HEK293 (cell line): ENCODE results near the gene MTARC2.

Experiments
- CTCF ChIA-PET: fragments of 350-600 bp; formaldehyde crosslinking; extraction: SDS; loops from one replicate; lab custom pipeline; 2021; ENCODE audit warnings: antibody characterized with exemption; lab: Yijun Ruan, JAX
- POLR2A ChIA-PET: fragments of 300-600 bp; formaldehyde crosslinking; extraction: SDS; loops from one replicate; lab custom pipeline; 2020; ENCODE audit warnings: antibody characterized with exemption, inconsistent platforms; lab: Yijun Ruan, JAX
- H3K27ac ChIP-seq: fragments of 200-500 bp; sonication (Bioruptor generic); 2 replicates; pipeline ENCODE4 v1.5.1; 2014; ENCODE audit warnings: low read depth, low read length, control low read depth, inconsistent platforms; ENCODE audit errors: extremely low read depth
- H3K36me3 ChIP-seq, 2 experiments: fragments of 200-500 bp in 1 of 2; sonication (Bioruptor generic) in 1 of 2; 1 replicate in 1 of 2; 2 replicates in 1 of 2; pipeline ENCODE4 v1.5.1; 2014 to 2017; ENCODE audit warnings: inconsistent platforms in 2 of 2, low read length in 2 of 2; ENCODE audit not compliant: control insufficient read depth in 2 of 2, insufficient read depth in 1 of 2
- H3K4me1 ChIP-seq: fragments of 200-500 bp; sonication (Bioruptor generic); 2 replicates; pipeline ENCODE4 v1.5.1; 2014; ENCODE audit warnings: mild to moderate bottlenecking, low read length, inconsistent platforms; ENCODE audit not compliant: control insufficient read depth, insufficient read depth
- H3K4me3 ChIP-seq: 2 replicates; pipeline ENCODE4 v1.5.1; 2011; ENCODE audit warnings: low read depth, mild to moderate bottlenecking, control low read depth, low read length, moderate library complexity
- H3K9me3 ChIP-seq: fragments of 200-500 bp; sonication (Bioruptor generic); 2 replicates; pipeline ENCODE4 v1.5.1; 2014; ENCODE audit warnings: low read depth, low read length, inconsistent platforms; ENCODE audit not compliant: control insufficient read depth, insufficient read depth
- KLF7 ChIP-seq: fragments of 450-650 bp; formaldehyde crosslinking; IDR thresholded peaks from 2 replicates; pipeline ENCODE4 v1.5.1; 2016; ENCODE audit warnings: missing biosample characterization, missing genetic modification characterization, borderline replicate concordance
- PRDM4 ChIP-seq: fragments of 450-650 bp; formaldehyde crosslinking; IDR thresholded peaks from 2 replicates; pipeline ENCODE4 v1.5.1; 2017; ENCODE audit warnings: missing biosample characterization, missing genetic modification characterization
- SCRT2 ChIP-seq: fragments of 450-650 bp; formaldehyde crosslinking; IDR thresholded peaks from 2 replicates; pipeline ENCODE4 v1.5.1; 2016; ENCODE audit warnings: missing biosample characterization, missing genetic modification characterization
- SP3 ChIP-seq: fragments of 450-650 bp; formaldehyde crosslinking; IDR thresholded peaks from 2 replicates; pipeline ENCODE4 v1.5.1; 2016; ENCODE audit warnings: missing biosample characterization, missing genetic modification characterization
- ZBTB26 ChIP-seq: fragments of 450-650 bp; formaldehyde crosslinking; optimal IDR thresholded peaks from 2 replicates; pipeline ENCODE3; 2016; ENCODE audit warnings: missing biosample characterization, mild to moderate bottlenecking, missing genetic modification characterization
- ZBTB8A ChIP-seq: fragments of 450-650 bp; formaldehyde crosslinking; IDR thresholded peaks from 2 replicates; pipeline ENCODE4 v1.5.1; 2016; ENCODE audit warnings: missing biosample characterization, missing genetic modification characterization
- ZFP69B ChIP-seq: fragments of 450-650 bp; formaldehyde crosslinking; IDR thresholded peaks from 2 replicates; pipeline ENCODE4 v1.5.1; 2016; ENCODE audit warnings: missing biosample characterization, missing genetic modification characterization
- ZNF138 ChIP-seq: fragments of 450-650 bp; formaldehyde crosslinking; IDR thresholded peaks from 2 replicates; pipeline ENCODE4 v1.5.1; 2016; ENCODE audit warnings: missing biosample characterization, missing genetic modification characterization, borderline replicate concordance
- ZNF184 ChIP-seq: fragments of 450-650 bp; IDR thresholded peaks from 2 replicates; pipeline ENCODE4 v1.5.1; 2018; ENCODE audit warnings: missing biosample characterization, mild to moderate bottlenecking, missing genetic modification characterization
- ZNF221 ChIP-seq: fragments of 450-650 bp; formaldehyde crosslinking; IDR thresholded peaks from 2 replicates; pipeline ENCODE4 v1.5.1; 2017; ENCODE audit warnings: missing biosample characterization, missing genetic modification characterization, borderline replicate concordance
- ZNF292 ChIP-seq: fragments of 450-650 bp; formaldehyde crosslinking; IDR thresholded peaks from 2 replicates; pipeline ENCODE4 v1.5.1; 2016; ENCODE audit warnings: low read depth, missing biosample characterization, missing genetic modification characterization, borderline replicate concordance
- ZNF416 ChIP-seq: fragments of 450-650 bp; formaldehyde crosslinking; IDR thresholded peaks from 2 replicates; pipeline ENCODE4 v1.5.1; 2016; ENCODE audit warnings: missing biosample characterization, missing genetic modification characterization
- ZNF426 ChIP-seq: fragments of 450-650 bp; formaldehyde crosslinking; IDR thresholded peaks from 2 replicates; pipeline ENCODE4 v1.5.1; 2017; ENCODE audit warnings: missing biosample characterization, missing genetic modification characterization, mild to moderate bottlenecking, inconsistent platforms, moderate library complexity
- ZNF433 ChIP-seq: fragments of 450-650 bp; formaldehyde crosslinking; IDR thresholded peaks from 2 replicates; pipeline ENCODE4 v1.5.1; 2016; ENCODE audit warnings: missing biosample characterization, missing genetic modification characterization, low read depth
- ZNF449 ChIP-seq: fragments of 450-650 bp; formaldehyde crosslinking; IDR thresholded peaks from 2 replicates; pipeline ENCODE4 v1.5.1; 2017; ENCODE audit warnings: missing biosample characterization, mild to moderate bottlenecking, missing genetic modification characterization, moderate library complexity
- ZNF510 ChIP-seq: fragments of 450-650 bp; formaldehyde crosslinking; IDR thresholded peaks from 2 replicates; pipeline ENCODE4 v1.5.1; 2018; ENCODE audit warnings: mild to moderate bottlenecking, missing genetic modification characterization, missing biosample characterization; ENCODE audit not compliant: insufficient replicate concordance
- ZNF518A ChIP-seq: fragments of 450-650 bp; formaldehyde crosslinking; conservative IDR thresholded peaks from 2 replicates; pipeline ENCODE4 v1.5.1; 2016; ENCODE audit warnings: low read depth, missing biosample characterization, missing genetic modification characterization
- ZNF555 ChIP-seq: fragments of 450-650 bp; formaldehyde crosslinking; conservative IDR thresholded peaks from 2 replicates; pipeline ENCODE4 v1.5.1; 2017; ENCODE audit warnings: missing biosample characterization, mild to moderate bottlenecking, missing genetic modification characterization, inconsistent platforms
- ZNF558 ChIP-seq: fragments of 450-650 bp; formaldehyde crosslinking; IDR thresholded peaks from 2 replicates; pipeline ENCODE4 v1.5.1; 2016; ENCODE audit warnings: missing biosample characterization, missing genetic modification characterization
- ZNF580 ChIP-seq: fragments of 450-650 bp; formaldehyde crosslinking; IDR thresholded peaks from 2 replicates; pipeline ENCODE4 v1.5.1; 2016; ENCODE audit warnings: missing biosample characterization, missing genetic modification characterization
- ZNF624 ChIP-seq: fragments of 450-650 bp; formaldehyde crosslinking; IDR thresholded peaks from 2 replicates; pipeline ENCODE4 v1.5.1; 2017; ENCODE audit warnings: missing biosample characterization, missing genetic modification characterization
- ZNF626 ChIP-seq: fragments of 450-650 bp; sonication (Bioruptor Pico); formaldehyde crosslinking; IDR thresholded peaks from 2 replicates; pipeline ENCODE4 v1.5.1; 2018; ENCODE audit warnings: missing biosample characterization, missing genetic modification characterization, inconsistent platforms
- ZNF677 ChIP-seq: fragments of 450-650 bp; IDR thresholded peaks from 2 replicates; pipeline ENCODE4 v1.5.0; 2018; ENCODE audit warnings: missing biosample characterization, mild to moderate bottlenecking, missing genetic modification characterization, moderate library complexity
- ZNF768 ChIP-seq: fragments of 450-650 bp; formaldehyde crosslinking; IDR thresholded peaks from 2 replicates; pipeline ENCODE4 v1.5.1; 2018; ENCODE audit warnings: missing biosample characterization, mild to moderate bottlenecking, missing genetic modification characterization

Gene MTARC2

GRCh38 chr1:220736283-220736682, 11.8 kb upstream of the MTARC2 start (continued):
- peak; percentile 63 for TF ChIP-seq ZNF510
- 0 out of 2 replicates have a peak, but pooled peaks have one; percentile 60 for TF ChIP-seq ZNF558
- 0 out of 2 replicates have a peak, but pooled peaks have one; percentile 28 for TF ChIP-seq ZNF292 (tag by site-specific recombination)
- 0 out of 2 replicates have a peak, but pooled peaks have one; percentile 37 for TF ChIP-seq ZNF580 (tag by site-specific recombination)
- peak; percentile 74 for TF ChIP-seq ZBTB8A (tag by site-specific recombination)
- peak; percentile 84 for TF ChIP-seq ZNF555 (tag by site-specific recombination)
- TF ChIP-seq ZNF518A (tag by site-specific recombination) = peak; percentile 92
- peak; percentile 87 for TF ChIP-seq ZNF426 (tag by site-specific recombination)
- TF ChIP-seq SP3 (tag by site-specific recombination) = 0 out of 2 replicates have a peak, but pooled peaks have one; percentile 13

- CTCF ChIA-PET = interaction anchor here (1.3 kb wide), 1 partner anchor 8 kb away, joined by 9 read pairs; no protein-coding TSS in a partner anchor
- POLR2A ChIA-PET = no interaction called here
- Histone ChIP-seq H3K4me3 (no peak overlapping the region), H3K4me1 (no peaks in the 10 kb centered on the region), H3K36me3 (no peaks in the 10 kb centered on the region), H3K9me3 (no peaks in the 10 kb centered on the region), H3K27ac (no peak overlapping the region)
- TF ChIP-seq ZNF449 (no peak), ZBTB26 (tag by site-specific recombination) (no peak), KLF7 (tag by site-specific recombination) (no peak), ZFP69B (tag by site-specific recombination) (no peak), ZNF184 (tag by site-specific recombination) (no peak), ZNF416 (no peak), ZNF221 (tag by site-specific recombination) (no peak), ZNF624 (tag by site-specific recombination) (no peak), ZNF138 (tag by site-specific recombination) (no peak), ZNF433 (tag by site-specific recombination) (no peak), SCRT2 (no peak), ZNF626 (tag by site-specific recombination) (no peak), ZNF677 (tag by site-specific recombination) (no peak), ZNF768 (no peak), PRDM4 (tag by site-specific recombination) (no peak)
Observed at GRCh38 chr1:220741349-220741748, 6.8 kb upstream of the MTARC2 start.
